ENCODE measurements around the gene ZC2HC1C. TPM values are rescaled to one million over a fixed set of nuclear protein-coding genes. Genes with fewer than 3 reads are reported as not detected.
A peak's percentile ranks its signal among the peaks of the same experiment; 100 is the strongest.

The ZC2HC1C gene
- total and polyA plus RNA-seq, 2 of the 13 experiments (the other 11 are each of a cell fraction or from before 2014, with no cell fraction given), result 3.3 to 3.5 TPM

- TF ChIP-seq KLF12 (CRISPR knock-in tag; IDR thresholded peaks at IDR 0.05; ENCODE audit: borderline replicate concordance) (peak; percentile 85; the same call in 1 of the 2 replicates), RFXAP (CRISPR knock-in tag; IDR thresholded peaks at IDR 0.05; ENCODE audit: borderline replicate concordance) (peak; percentile 77), FOSL1 (CRISPR knock-in tag; IDR thresholded peaks at IDR 0.05; ENCODE audit: borderline replicate concordance) (no peak), NCOA1 (CRISPR knock-in tag; IDR thresholded peaks at IDR 0.05) (peak; percentile 88; the same call in 1 of the 2 replicates), KDM5A (IDR thresholded peaks at IDR 0.05; ENCODE audit: borderline replicate concordance, low read length) (peak; percentile 89), ZNF576 (CRISPR knock-in tag; IDR thresholded peaks at IDR 0.05) (no peak), ZFX (CRISPR knock-in tag; IDR thresholded peaks at IDR 0.05; ENCODE audit: low read depth) (peak; percentile 100), HDAC6 (IDR thresholded peaks at IDR 0.05; ENCODE audit: low read depth, low read length) (no peak), KAT2B (IDR thresholded peaks at IDR 0.05; ENCODE audit: borderline replicate concordance, low read depth, low read length) (no peak), CCDC6 (CRISPR knock-in tag; IDR thresholded peaks at IDR 0.05) (peak; percentile 85; the same call in 1 of the 2 replicates), SCMH1 (CRISPR knock-in tag; IDR thresholded peaks at IDR 0.05; ENCODE audit: borderline replicate concordance) (no peak), CAMTA2 (CRISPR knock-in tag; IDR thresholded peaks at IDR 0.05; ENCODE audit: borderline replicate concordance) (0 out of 2 replicates have a peak, but pooled peaks have one; percentile 35), ATRX (CRISPR knock-in tag; IDR thresholded peaks at IDR 0.05; ENCODE audit: borderline replicate concordance) (no peak; the same call in 1 of the 2 replicates), ERF (CRISPR knock-in tag; IDR thresholded peaks at IDR 0.05) (peak; percentile 95), TFDP1 (CRISPR knock-in tag; IDR thresholded peaks at IDR 0.05; ENCODE audit: borderline replicate concordance) (peak; percentile 84; the same call in 1 of the 2 replicates), ELF3 (CRISPR knock-in tag; IDR thresholded peaks at IDR 0.05) (peak; percentile 73; the same call in 1 of the 2 replicates), ZNF891 (CRISPR knock-in tag; IDR thresholded peaks at IDR 0.05) (0 out of 2 replicates have a peak, but pooled peaks have one; percentile 80)
- TF ChIP-seq, protein P1, sequence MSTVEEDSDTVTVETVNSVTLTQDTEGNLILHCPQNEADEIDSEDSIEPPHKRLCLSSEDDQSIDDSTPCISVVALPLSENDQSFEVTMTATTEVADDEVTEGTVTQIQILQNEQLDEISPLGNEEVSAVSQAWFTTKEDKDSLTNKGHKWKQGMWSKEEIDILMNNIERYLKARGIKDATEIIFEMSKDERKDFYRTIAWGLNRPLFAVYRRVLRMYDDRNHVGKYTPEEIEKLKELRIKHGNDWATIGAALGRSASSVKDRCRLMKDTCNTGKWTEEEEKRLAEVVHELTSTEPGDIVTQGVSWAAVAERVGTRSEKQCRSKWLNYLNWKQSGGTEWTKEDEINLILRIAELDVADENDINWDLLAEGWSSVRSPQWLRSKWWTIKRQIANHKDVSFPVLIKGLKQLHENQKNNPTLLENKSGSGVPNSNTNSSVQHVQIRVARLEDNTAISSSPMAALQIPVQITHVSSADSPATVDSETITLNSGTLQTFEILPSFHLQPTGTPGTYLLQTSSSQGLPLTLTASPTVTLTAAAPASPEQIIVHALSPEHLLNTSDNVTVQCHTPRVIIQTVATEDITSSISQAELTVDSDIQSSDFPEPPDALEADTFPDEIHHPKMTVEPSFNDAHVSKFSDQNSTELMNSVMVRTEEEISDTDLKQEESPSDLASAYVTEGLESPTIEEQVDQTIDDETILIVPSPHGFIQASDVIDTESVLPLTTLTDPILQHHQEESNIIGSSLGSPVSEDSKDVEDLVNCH (CRISPR knock-in tag; IDR thresholded peaks at IDR 0.05), result no peak
- TF ChIP-seq, protein P2, sequence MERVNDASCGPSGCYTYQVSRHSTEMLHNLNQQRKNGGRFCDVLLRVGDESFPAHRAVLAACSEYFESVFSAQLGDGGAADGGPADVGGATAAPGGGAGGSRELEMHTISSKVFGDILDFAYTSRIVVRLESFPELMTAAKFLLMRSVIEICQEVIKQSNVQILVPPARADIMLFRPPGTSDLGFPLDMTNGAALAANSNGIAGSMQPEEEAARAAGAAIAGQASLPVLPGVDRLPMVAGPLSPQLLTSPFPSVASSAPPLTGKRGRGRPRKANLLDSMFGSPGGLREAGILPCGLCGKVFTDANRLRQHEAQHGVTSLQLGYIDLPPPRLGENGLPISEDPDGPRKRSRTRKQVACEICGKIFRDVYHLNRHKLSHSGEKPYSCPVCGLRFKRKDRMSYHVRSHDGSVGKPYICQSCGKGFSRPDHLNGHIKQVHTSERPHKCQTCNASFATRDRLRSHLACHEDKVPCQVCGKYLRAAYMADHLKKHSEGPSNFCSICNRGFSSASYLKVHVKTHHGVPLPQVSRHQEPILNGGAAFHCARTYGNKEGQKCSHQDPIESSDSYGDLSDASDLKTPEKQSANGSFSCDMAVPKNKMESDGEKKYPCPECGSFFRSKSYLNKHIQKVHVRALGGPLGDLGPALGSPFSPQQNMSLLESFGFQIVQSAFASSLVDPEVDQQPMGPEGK (CRISPR knock-in tag; IDR thresholded peaks at IDR 0.05), result no peak; the same call in 1 of the 2 replicates
- TF ChIP-seq, protein P3, sequence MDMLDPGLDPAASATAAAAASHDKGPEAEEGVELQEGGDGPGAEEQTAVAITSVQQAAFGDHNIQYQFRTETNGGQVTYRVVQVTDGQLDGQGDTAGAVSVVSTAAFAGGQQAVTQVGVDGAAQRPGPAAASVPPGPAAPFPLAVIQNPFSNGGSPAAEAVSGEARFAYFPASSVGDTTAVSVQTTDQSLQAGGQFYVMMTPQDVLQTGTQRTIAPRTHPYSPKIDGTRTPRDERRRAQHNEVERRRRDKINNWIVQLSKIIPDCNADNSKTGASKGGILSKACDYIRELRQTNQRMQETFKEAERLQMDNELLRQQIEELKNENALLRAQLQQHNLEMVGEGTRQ (IDR thresholded peaks at IDR 0.05; ENCODE audit: low read depth, low read length), result no peak
- TF ChIP-seq, protein P3 (CRISPR knock-in tag; IDR thresholded peaks at IDR 0.05; ENCODE audit: borderline replicate concordance), result peak; percentile 37; the same call in 1 of the 2 replicates
These were observed 57.4 kb downstream of the ZC2HC1C start, which contains the start of gene NEK9 (continued) for GRCh38 chr14:75126679-75127473.
